ENCODE measurements around the gene ABCB6. TPM values are rescaled to one million over a fixed set of nuclear protein-coding genes. Genes with fewer than 3 reads are reported as not detected.

The ABCB6 gene
- total RNA-seq, 1 donor from 2014 or later, result 27.5 TPM

DNA sequence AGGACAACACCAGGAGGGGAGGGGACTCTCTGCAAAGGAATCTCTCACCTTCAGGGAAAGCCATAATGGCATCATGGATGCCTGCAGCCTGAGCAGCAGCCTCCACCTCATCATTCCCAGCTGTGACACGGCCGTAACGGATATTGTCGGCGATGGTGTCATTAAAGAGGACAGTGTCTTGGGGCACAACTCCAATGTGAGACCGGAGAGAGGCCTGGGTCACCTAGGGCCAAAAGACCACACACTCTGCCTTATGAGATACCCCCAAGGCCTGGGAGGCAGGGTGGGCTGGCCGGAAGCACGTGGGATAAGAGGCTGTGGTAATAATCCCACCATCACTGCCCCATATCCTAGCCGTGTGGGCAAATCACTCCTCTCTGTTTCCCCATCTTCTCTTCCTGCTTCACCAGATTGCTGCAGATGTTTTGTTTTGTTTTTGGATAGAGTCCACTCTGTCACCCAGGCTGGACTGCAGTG is 7.8 kb downstream of the ABCB6 start:
- DNase-seq (ENCODE audit: extremely low spot score, unreplicated experiment), result no peak
- TF ChIP-seq, protein P1, sequence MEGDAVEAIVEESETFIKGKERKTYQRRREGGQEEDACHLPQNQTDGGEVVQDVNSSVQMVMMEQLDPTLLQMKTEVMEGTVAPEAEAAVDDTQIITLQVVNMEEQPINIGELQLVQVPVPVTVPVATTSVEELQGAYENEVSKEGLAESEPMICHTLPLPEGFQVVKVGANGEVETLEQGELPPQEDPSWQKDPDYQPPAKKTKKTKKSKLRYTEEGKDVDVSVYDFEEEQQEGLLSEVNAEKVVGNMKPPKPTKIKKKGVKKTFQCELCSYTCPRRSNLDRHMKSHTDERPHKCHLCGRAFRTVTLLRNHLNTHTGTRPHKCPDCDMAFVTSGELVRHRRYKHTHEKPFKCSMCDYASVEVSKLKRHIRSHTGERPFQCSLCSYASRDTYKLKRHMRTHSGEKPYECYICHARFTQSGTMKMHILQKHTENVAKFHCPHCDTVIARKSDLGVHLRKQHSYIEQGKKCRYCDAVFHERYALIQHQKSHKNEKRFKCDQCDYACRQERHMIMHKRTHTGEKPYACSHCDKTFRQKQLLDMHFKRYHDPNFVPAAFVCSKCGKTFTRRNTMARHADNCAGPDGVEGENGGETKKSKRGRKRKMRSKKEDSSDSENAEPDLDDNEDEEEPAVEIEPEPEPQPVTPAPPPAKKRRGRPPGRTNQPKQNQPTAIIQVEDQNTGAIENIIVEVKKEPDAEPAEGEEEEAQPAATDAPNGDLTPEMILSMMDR (IDR thresholded peaks at IDR 0.05), result no peak
- Mint-ChIP-seq H3K27ac (ENCODE audit: unreplicated experiment) (no peak overlapping the region), H3K4me1 (ENCODE audit: unreplicated experiment) (peaks cover 25% of the 10 kb centered on the region), H3K27me3 (ENCODE audit: unreplicated experiment) (no peaks in the 10 kb centered on the region), H3K4me3 (ENCODE audit: unreplicated experiment) (no peak overlapping the region), H3K36me3 (ENCODE audit: unreplicated experiment) (peaks cover 22% of the 10 kb centered on the region), H3K9me3 (ENCODE audit: unreplicated experiment) (no peaks in the 10 kb centered on the region)

DNA sequence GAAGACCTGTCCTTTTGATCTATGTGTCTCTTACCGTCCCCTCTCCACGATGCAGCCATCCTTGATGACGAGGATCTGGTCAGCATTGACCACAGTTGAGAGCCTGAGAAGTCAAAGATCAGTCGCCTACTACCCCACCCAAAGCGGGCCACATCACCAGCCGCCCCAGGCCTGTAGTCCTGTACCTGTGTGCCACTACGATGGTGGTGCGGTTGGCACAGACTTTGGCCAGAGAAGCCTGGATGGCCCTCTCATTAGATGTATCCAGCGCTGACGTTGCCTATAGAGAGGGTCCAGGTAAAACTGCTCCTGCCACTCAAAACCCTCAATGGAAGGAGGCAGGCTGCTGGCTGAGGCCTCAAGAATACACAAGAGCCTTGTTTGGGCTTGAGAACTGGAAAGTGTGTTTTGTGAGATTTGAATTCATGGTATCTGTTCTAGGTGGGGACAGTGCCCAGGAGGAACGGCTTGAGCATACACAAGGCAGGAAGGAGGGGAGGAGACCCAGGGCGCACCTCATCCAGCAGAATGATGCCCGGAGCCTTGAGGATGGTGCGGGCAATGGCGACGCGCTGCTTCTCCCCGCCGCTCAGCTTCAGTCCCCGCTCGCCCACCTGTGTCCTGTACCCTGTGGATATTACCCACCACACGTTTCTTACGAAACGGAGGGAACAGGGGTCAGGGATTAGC is 8.4 kb downstream of the ABCB6 start:
- peaks cover 22% of the 10 kb centered on the region for H3K36me3 Mint-ChIP-seq (ENCODE audit: unreplicated experiment)
- TF ChIP-seq, protein P1 (IDR thresholded peaks at IDR 0.05), result no peak
- H3K9me3 Mint-ChIP-seq (ENCODE audit: unreplicated experiment), result no peaks in the 10 kb centered on the region
- no peak overlapping the region for H3K27ac Mint-ChIP-seq (ENCODE audit: unreplicated experiment)
- H3K4me3 Mint-ChIP-seq (ENCODE audit: unreplicated experiment), result no peak overlapping the region
- DNase-seq (ENCODE audit: extremely low spot score, unreplicated experiment), result no peak
- no peaks in the 10 kb centered on the region for H3K27me3 Mint-ChIP-seq (ENCODE audit: unreplicated experiment)
- H3K4me1 Mint-ChIP-seq (ENCODE audit: unreplicated experiment), result peaks cover 25% of the 10 kb centered on the region

DNA sequence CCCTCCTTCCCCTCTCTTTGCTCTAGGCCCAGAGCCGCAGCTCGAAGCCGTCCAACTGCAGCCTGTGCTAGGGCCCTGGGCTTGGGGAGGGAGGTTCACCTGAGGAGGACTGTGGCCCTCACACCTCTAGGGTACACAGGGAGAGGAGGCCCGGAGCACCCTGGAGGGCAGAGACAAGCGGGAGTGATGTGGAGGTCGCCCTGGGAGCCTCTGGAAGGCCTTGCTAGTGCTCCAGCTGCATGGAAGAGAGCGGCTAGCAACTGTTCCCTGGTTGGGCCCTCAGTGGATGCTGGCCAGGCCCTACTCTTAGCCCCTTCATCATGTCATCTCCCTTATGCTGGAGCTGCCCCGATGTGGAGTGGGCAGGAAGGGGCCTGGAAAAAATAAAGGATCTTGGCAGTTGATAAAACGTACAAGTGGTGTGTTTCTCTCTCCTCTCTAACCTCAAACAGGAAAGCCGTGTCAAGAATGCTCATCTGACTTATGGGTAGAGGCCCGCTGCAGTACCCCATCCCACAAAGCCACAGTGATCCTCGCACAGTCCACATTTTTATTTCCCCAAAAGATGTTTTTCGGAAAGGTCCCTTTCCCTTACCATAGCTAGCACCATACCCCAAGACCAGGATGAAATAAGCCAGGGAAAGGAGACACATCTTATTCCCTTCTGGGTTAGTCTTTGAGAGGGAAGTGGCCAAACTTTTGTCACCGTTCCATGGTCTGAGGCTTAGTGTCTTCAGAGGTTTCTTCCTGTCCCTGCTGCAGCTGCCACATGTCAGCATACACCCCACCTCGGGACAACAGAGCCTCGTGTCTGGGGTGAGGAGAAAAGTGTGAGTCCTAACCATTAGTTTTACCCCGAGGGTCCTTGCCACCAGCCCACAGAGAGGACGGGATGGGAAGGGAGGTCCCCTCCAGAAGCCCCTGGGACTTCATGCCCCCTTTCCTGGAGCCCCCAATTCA is 9.2 kb downstream of the ABCB6 start:
- H3K27ac Mint-ChIP-seq (ENCODE audit: unreplicated experiment), result no peak overlapping the region
- TF ChIP-seq, protein P1 (IDR thresholded peaks at IDR 0.05), result no peak
- H3K4me1 Mint-ChIP-seq (ENCODE audit: unreplicated experiment), result peaks cover 25% of the 10 kb centered on the region

DNA sequence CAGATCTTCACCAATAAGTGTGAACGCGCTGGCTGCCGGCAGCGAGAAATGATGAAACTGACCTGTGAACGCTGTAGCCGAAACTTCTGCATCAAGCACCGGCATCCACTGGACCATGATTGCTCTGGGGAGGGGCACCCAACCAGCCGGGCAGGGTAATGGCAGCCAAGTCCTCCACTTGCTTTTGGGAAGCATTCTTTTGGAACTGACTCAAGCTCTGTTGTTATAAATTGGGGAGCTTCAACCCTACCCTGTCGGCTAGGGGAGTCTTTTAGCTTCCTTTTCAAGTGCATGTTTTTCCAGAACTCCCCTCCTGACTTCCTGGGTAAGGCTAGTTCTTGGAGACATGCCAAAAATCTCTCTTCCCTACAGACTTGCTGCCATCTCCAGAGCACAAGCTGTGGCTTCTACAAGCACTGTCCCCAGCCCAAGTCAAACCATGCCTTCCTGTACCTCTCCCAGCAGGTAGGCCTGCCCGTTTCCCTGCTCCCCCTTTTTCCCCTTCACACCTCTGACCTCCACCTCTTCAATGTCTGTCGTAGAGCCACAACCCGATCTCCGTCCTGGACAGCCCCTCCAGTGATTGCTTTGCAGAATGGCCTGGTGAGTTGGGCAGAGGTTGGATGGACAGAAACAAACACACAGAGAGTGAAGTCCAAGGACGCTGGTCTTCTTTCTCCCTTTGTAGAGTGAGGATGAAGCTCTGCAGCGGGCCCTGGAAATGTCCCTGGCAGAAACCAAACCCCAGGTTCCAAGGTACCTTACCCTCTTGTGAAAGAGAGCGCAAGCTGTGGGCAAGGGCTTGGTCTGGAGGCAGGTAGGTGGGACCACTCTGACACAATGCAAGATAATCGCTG is 10.6 kb downstream of the ABCB6 start:
- Mint-ChIP-seq H3K9me3 (ENCODE audit: unreplicated experiment) (no peaks in the 10 kb centered on the region), H3K27me3 (ENCODE audit: unreplicated experiment) (no peaks in the 10 kb centered on the region), H3K27ac (ENCODE audit: unreplicated experiment) (peak overlapping the region; percentile 57), H3K4me1 (ENCODE audit: unreplicated experiment) (peaks cover 25% of the 10 kb centered on the region), H3K4me3 (ENCODE audit: unreplicated experiment) (peak overlapping the region; percentile 89), H3K36me3 (ENCODE audit: unreplicated experiment) (peaks cover 7% of the 10 kb centered on the region)
- TF ChIP-seq, protein P1 (IDR thresholded peaks at IDR 0.05), result no peak
- DNase-seq (ENCODE audit: extremely low spot score, unreplicated experiment), result no peak

More for the DNA sequence above, 9.2 kb downstream of the ABCB6 start:
- H3K4me3 Mint-ChIP-seq (ENCODE audit: unreplicated experiment), result no peak overlapping the region
- H3K27me3 Mint-ChIP-seq (ENCODE audit: unreplicated experiment), result no peaks in the 10 kb centered on the region
- H3K36me3 Mint-ChIP-seq (ENCODE audit: unreplicated experiment), result peaks cover 17% of the 10 kb centered on the region
- H3K9me3 Mint-ChIP-seq (ENCODE audit: unreplicated experiment), result no peaks in the 10 kb centered on the region
- DNase-seq (ENCODE audit: extremely low spot score, unreplicated experiment), result no peak

Measured in osteocyte (in vitro differentiated cells).